Measurements from ENCODE around the gene CPZ. TPM values are rescaled to one million over a fixed set of nuclear protein-coding genes. Genes with fewer than 3 reads are reported as not detected.

CPZ gene
- total and polyA plus RNA-seq, 2 donors (not counting 1 experiment from before 2014, with no cell fraction given), result not detected

- H3K27me3 ChIP-seq (replicated peaks in 1 of 4; ENCODE audit: control extremely low read depth in 1 of 4, control insufficient read depth in 3 of 4, insufficient read depth in 4 of 4, low read length in 3 of 4), result no peaks in the 10 kb centered on the region
- H3K4me1 ChIP-seq (ENCODE audit: control insufficient read depth in 2 of 2, insufficient read depth in 2 of 2, low read length in 2 of 2), result no peaks in the 10 kb centered on the region
- CTCF ChIA-PET, result no interaction called here
- no peaks in the 10 kb centered on the region for H3K79me2 ChIP-seq (ENCODE audit: control insufficient read depth, insufficient read depth, low read length)
- no peak overlapping the region for H3K27ac Mint-ChIP-seq
- TF ChIP-seq, protein P1, sequence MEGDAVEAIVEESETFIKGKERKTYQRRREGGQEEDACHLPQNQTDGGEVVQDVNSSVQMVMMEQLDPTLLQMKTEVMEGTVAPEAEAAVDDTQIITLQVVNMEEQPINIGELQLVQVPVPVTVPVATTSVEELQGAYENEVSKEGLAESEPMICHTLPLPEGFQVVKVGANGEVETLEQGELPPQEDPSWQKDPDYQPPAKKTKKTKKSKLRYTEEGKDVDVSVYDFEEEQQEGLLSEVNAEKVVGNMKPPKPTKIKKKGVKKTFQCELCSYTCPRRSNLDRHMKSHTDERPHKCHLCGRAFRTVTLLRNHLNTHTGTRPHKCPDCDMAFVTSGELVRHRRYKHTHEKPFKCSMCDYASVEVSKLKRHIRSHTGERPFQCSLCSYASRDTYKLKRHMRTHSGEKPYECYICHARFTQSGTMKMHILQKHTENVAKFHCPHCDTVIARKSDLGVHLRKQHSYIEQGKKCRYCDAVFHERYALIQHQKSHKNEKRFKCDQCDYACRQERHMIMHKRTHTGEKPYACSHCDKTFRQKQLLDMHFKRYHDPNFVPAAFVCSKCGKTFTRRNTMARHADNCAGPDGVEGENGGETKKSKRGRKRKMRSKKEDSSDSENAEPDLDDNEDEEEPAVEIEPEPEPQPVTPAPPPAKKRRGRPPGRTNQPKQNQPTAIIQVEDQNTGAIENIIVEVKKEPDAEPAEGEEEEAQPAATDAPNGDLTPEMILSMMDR (IDR thresholded peaks at IDR 0.05), result no peak
- no peak for TF ChIP-seq EZH2 (IDR thresholded peaks at IDR 0.05; ENCODE audit: borderline replicate concordance, insufficient read depth, low read depth, low read length, poor library complexity, severe bottlenecking)
- no peaks in the 10 kb centered on the region for H3K4me1 Mint-ChIP-seq
- H3K9me3 Mint-ChIP-seq (ENCODE audit: insufficient read depth), result no peaks in the 10 kb centered on the region
- H3K4me3 Mint-ChIP-seq, result no peak overlapping the region
- ATAC-seq (ENCODE audit: low read depth), result no peak
- peaks cover 6% of the 10 kb centered on the region for H3K27me3 Mint-ChIP-seq
- no peak overlapping the region for H2AFZ ChIP-seq (ENCODE audit: insufficient read depth, low read depth, low read length, poor library complexity, severe bottlenecking)
- no peak for DNase-seq
- H3K27ac ChIP-seq (ENCODE audit: low read length in 2 of 2), result no peak overlapping the region
- H3K36me3 ChIP-seq (replicated peaks in 1 of 2; ENCODE audit: control extremely low read depth in 1 of 2, control insufficient read depth in 1 of 2, extremely low read depth in 1 of 2, insufficient read depth in 2 of 2, low read length in 1 of 2), result no peaks in the 10 kb centered on the region
- POLR2A ChIA-PET, result no interaction called here
- no peak overlapping the region for H3K9ac ChIP-seq (ENCODE audit: low read length)
- no peak overlapping the region for H3K4me2 ChIP-seq (replicated peaks; ENCODE audit: low read depth, low read length, poor library complexity, severe bottlenecking)
- 80% methylated on average over 12 of the region's 13 CpGs for WGBS (ENCODE audit: insufficient coverage)
- H3K4me3 ChIP-seq (ENCODE audit: control extremely low read depth in 1 of 5, extremely low read depth in 1 of 5, insufficient read depth in 1 of 5, low read depth in 2 of 5, low read length in 4 of 5), result no peak overlapping the region
- peaks cover 0 to 11% (median 0%) of the 10 kb centered on the region in 3 donors for H3K9me3 ChIP-seq (ENCODE audit: control extremely low read depth in 1 of 3, control insufficient read depth in 2 of 3, insufficient read depth in 1 of 3, low read length in 2 of 3)
- H4K20me1 ChIP-seq (ENCODE audit: control insufficient read depth, insufficient read depth, low read length, poor library complexity, severe bottlenecking), result no peaks in the 10 kb centered on the region
- intact Hi-C loops (cut with micrococcal nuclease), result no loop called here
Observed at GRCh38 chr4:8647626-8648025, 55.1 kb downstream of the CPZ start.

DNA sequence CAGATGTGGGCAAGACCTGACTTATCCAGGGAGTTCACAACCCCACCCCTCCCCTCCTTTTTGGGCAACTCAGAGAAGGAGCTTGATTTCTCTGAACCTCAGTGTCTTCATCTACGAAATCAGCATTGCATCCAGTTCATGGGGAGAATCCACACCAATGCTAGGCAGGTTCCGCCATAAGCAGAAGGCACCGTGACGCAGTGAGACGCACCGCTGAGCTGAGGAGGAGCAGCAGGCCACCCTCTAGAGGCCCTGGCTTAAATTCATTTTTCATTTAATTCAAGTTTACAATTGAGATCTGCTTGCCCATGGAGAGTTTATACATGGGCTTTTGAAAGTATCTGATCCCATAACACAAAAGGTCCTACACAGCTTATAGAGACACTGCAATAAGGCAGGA, 55.7 kb downstream of the CPZ start:
- no peak overlapping the region for H2AFZ ChIP-seq (ENCODE audit: insufficient read depth, low read depth, low read length, poor library complexity, severe bottlenecking)
- H3K9ac ChIP-seq (ENCODE audit: low read length), result no peak overlapping the region
- H3K4me1 ChIP-seq (ENCODE audit: control insufficient read depth in 2 of 2, insufficient read depth in 2 of 2, low read length in 2 of 2), result no peaks in the 10 kb centered on the region
- DNase-seq (no peak), ATAC-seq (ENCODE audit: low read depth) (no peak)
- H3K27ac Mint-ChIP-seq, result no peak overlapping the region
- no peaks in the 10 kb centered on the region for H3K27me3 ChIP-seq (replicated peaks in 1 of 4; ENCODE audit: control extremely low read depth in 1 of 4, control insufficient read depth in 3 of 4, insufficient read depth in 4 of 4, low read length in 3 of 4)
- H3K4me3 Mint-ChIP-seq, result no peak overlapping the region
- H3K27ac ChIP-seq (ENCODE audit: low read length in 2 of 2), result no peak overlapping the region
- H3K4me1 Mint-ChIP-seq, result no peaks in the 10 kb centered on the region
- H3K4me2 ChIP-seq (replicated peaks; ENCODE audit: low read depth, low read length, poor library complexity, severe bottlenecking), result no peak overlapping the region
- peaks cover 0 to 14% (median 0%) of the 10 kb centered on the region in 3 donors for H3K9me3 ChIP-seq (ENCODE audit: control extremely low read depth in 1 of 3, control insufficient read depth in 2 of 3, insufficient read depth in 1 of 3, low read length in 2 of 3)
- POLR2A ChIA-PET, result no interaction called here
- H3K4me3 ChIP-seq (ENCODE audit: control extremely low read depth in 1 of 5, extremely low read depth in 1 of 5, insufficient read depth in 1 of 5, low read depth in 2 of 5, low read length in 4 of 5), result no peak overlapping the region
- peaks cover 6% of the 10 kb centered on the region for H3K27me3 Mint-ChIP-seq
- no peaks in the 10 kb centered on the region for H3K79me2 ChIP-seq (ENCODE audit: control insufficient read depth, insufficient read depth, low read length)
- intact Hi-C loops (cut with micrococcal nuclease), result no loop called here
- WGBS (ENCODE audit: insufficient coverage), result 93% methylated on average over 6 of the region's 6 CpGs
- CTCF ChIA-PET, result no interaction called here
- H3K9me3 Mint-ChIP-seq (ENCODE audit: insufficient read depth), result no peaks in the 10 kb centered on the region
- no peaks in the 10 kb centered on the region for H4K20me1 ChIP-seq (ENCODE audit: control insufficient read depth, insufficient read depth, low read length, poor library complexity, severe bottlenecking)
- no peaks in the 10 kb centered on the region for H3K36me3 ChIP-seq (replicated peaks in 1 of 2; ENCODE audit: control extremely low read depth in 1 of 2, control insufficient read depth in 1 of 2, extremely low read depth in 1 of 2, insufficient read depth in 2 of 2, low read length in 1 of 2)
- TF ChIP-seq, protein P1 (IDR thresholded peaks at IDR 0.05), result no peak
- no peak for TF ChIP-seq EZH2 (IDR thresholded peaks at IDR 0.05; ENCODE audit: borderline replicate concordance, insufficient read depth, low read depth, low read length, poor library complexity, severe bottlenecking)
